Measurements from ENCODE around the gene KRTAP5-3.

Gene KRTAP5-3

GRCh38 chr11:1643146-1643690 lies 35.0 kb upstream of the KRTAP5-3 start:
- in situ Hi-C loops (cut with MboI; ENCODE audit: low sequenced_read_pairs), result no loop called here

GRCh38 chr11:1642288-1643145 lies 34.3 kb upstream of the KRTAP5-3 start:
- in situ Hi-C loops (cut with MboI; ENCODE audit: low sequenced_read_pairs), result no loop called here

- in situ Hi-C loops (cut with MboI; ENCODE audit: low sequenced_read_pairs), result no loop called here
Observed at GRCh38 chr11:1641096-1641495, 32.8 kb upstream of the KRTAP5-3 start.

- in situ Hi-C loops (cut with MboI; ENCODE audit: low sequenced_read_pairs), result no loop called here
Observed at GRCh38 chr11:1640076-1640946, 32.0 kb upstream of the KRTAP5-3 start.

- in situ Hi-C loops (cut with MboI; ENCODE audit: low sequenced_read_pairs), result no loop called here
Observed at GRCh38 chr11:1639666-1640065, 31.4 kb upstream of the KRTAP5-3 start.

GRCh38 chr11:1639102-1639620 lies 30.9 kb upstream of the KRTAP5-3 start:
- in situ Hi-C loops (cut with MboI; ENCODE audit: low sequenced_read_pairs), result no loop called here

GRCh38 chr11:1638344-1638743 lies 30.1 kb upstream of the KRTAP5-3 start:
- in situ Hi-C loops (cut with MboI; ENCODE audit: low sequenced_read_pairs), result no loop called here

- in situ Hi-C loops (cut with MboI; ENCODE audit: low sequenced_read_pairs), result no loop called here
Observed at GRCh38 chr11:1637628-1638027, 29.4 kb upstream of the KRTAP5-3 start.

- in situ Hi-C loops (cut with MboI; ENCODE audit: low sequenced_read_pairs), result no loop called here
Observed at GRCh38 chr11:1636291-1636950, 28.2 kb upstream of the KRTAP5-3 start.

- in situ Hi-C loops (cut with MboI; ENCODE audit: low sequenced_read_pairs), result no loop called here
Observed at GRCh38 chr11:1633864-1634263, 25.6 kb upstream of the KRTAP5-3 start.

GRCh38 chr11:1632053-1632714 lies 23.9 kb upstream of the KRTAP5-3 start:
- in situ Hi-C loops (cut with MboI; ENCODE audit: low sequenced_read_pairs), result no loop called here

GRCh38 chr11:1631066-1631568 lies 22.9 kb upstream of the KRTAP5-3 start:
- in situ Hi-C loops (cut with MboI; ENCODE audit: low sequenced_read_pairs), result no loop called here

- in situ Hi-C loops (cut with MboI; ENCODE audit: low sequenced_read_pairs), result no loop called here
Observed at GRCh38 chr11:1630271-1630670, 22.0 kb upstream of the KRTAP5-3 start.

GRCh38 chr11:1629326-1630185 lies 21.3 kb upstream of the KRTAP5-3 start, which contains the start of gene KRTAP5-5:
Gene KRTAP5-5, plus strand, starts transcription at chr11:1629775. Its CDS starts 66 bp downstream, at chr11:1629841.
- in situ Hi-C loops (cut with MboI; ENCODE audit: low sequenced_read_pairs), result no loop called here

GRCh38 chr11:1628506-1629325 lies 20.5 kb upstream of the KRTAP5-3 start:
- in situ Hi-C loops (cut with MboI; ENCODE audit: low sequenced_read_pairs), result no loop called here

GRCh38 chr11:1625541-1625940 lies 17.3 kb upstream of the KRTAP5-3 start:
- in situ Hi-C loops (cut with MboI; ENCODE audit: low sequenced_read_pairs), result no loop called here

GRCh38 chr11:1624621-1625020 lies 16.4 kb upstream of the KRTAP5-3 start:
- in situ Hi-C loops (cut with MboI; ENCODE audit: low sequenced_read_pairs), result no loop called here

- in situ Hi-C loops (cut with MboI; ENCODE audit: low sequenced_read_pairs), result no loop called here
Observed at GRCh38 chr11:1623716-1624115, 15.5 kb upstream of the KRTAP5-3 start.

All from HL-60/S4 treated with phorbol 12-myristate 13-acetate at 8.2 ng/mL for 4 days and 3 days (cell line).